Measurements from ENCODE around the gene OBP2B. TPM values are rescaled to one million over a fixed set of nuclear protein-coding genes. Genes with fewer than 3 reads are reported as not detected.

OBP2B gene
- polyA plus RNA-seq, 2 of the 4 experiments (the other 2 are of a cell fraction) = not detected

DNA sequence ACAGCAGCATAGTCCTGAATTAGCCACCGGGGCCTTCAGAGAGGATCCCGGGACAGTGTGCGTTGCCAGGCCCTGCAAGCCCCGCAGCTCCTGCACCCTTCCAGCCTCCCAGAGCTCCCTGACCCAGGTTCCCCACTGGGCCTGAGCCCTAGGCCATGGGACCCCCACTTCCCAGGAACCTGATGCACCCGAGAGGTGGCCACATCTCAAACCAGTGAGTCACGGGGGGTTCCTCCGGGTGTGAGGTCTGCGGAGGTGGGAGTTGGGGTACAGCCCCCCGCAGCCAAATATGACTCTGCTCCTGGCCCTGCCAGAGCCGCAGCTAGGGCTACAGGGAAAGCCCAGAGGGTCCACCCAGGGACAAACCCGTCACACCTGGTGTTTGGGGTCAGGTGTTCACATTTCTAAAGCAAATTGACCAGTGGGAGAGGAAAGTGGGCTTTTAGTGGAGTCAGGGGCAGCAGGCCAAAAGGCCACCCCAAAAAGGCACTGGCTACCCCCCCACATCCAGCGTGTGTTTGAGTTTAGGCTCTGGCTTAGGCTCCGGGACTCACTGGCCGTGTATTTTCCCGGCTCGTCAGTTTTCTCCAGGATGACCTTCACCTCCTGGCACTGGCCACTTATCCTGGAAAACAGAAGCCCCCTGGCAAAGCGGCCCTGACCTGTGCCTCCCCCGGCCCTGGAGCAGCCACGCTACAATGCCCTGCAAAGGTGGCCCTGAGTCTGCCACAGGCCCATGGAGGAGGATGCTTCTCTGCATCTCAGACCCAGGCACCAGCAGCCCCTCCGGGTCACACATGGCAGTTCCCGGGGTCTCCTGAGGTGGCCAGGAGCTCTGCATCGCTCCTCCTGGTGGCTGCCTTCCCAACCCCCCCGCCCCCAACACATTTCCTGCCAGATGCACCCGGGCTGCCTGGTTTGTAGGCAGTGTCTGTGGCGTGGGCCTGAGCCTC is 17.4 kb upstream of the OBP2B start:
- FAIRE-seq (no peak), DNase-seq (ENCODE audit: low read depth in 1 of 2, low spot score in 1 of 2) (no peak), ATAC-seq (no peak)
- 62% methylated on average over 16 of the region's 25 CpGs for WGBS (ENCODE audit: missing lambda C conversion rate)
- CTCF ChIA-PET = interaction anchor here (1.3 to 2.5 kb wide), 5 partner anchors 9 to 40 kb away, joined by 3 to 10 read pairs (median 4); no protein-coding TSS in a partner anchor
- no peak for TF ChIP-seq HOXB5 (CRISPR knock-in tag; IDR thresholded peaks at IDR 0.05)
- no peak for TF ChIP-seq EP300 (IDR thresholded peaks at IDR 0.05)
- Histone ChIP-seq H3K9me3 (0 out of 3 replicates have a peak, but pooled peaks cover 2% of the 10 kb centered on the region), H3K4me1 (no peaks in the 10 kb centered on the region), H3K4me2 (no peak overlapping the region), H3K4me3 (no peak overlapping the region), H3K27ac (no peak overlapping the region)
- POLR2A ChIA-PET = no interaction called here

DNA sequence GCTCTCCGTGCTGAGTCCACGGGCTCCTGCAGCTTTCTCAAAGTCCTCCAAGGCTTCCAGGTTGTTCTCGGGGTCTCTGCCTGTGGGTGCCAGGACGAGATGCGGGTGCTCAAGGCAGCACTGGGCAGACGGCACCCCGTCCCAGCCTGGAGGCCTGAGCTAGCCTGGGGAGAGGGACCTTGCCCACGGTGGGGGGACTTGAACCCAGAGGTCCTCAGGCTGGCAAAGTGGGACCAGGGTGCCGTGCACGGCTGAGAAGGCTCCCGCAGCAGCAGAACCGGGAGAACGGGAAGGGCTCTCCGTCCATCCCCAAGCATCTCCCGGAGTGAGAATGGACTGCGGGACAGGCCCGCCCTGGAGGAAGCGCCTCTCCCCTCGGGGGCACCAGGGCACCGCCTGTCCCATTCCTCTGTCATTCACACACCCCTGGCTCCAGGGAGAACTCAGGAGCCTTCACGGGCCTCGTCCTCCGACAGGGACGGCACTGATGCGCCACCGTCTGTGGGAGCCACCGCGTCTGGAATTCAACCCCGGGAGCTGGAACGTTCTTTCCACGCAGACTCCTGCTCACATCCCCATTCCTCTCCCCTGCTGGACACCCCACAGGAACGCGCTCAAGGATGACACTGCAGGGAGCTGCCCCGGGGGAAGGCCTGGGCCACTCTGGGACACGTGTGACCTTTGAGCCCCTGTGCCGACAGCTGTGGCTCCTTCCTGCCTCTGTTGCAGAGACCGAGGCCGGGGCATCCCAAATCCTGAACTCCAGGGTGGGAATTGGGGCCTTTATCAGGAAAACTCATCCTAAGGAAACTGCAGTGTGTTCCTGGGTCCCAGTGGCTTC is 16.3 kb upstream of the OBP2B start:
- POLR2A ChIA-PET = no interaction called here
- CTCF ChIA-PET = interaction anchor here (1.3 to 2.1 kb wide), 4 partner anchors 10 to 81 kb away, joined by 3 to 10 read pairs (median 4); no protein-coding TSS in a partner anchor
- no peak overlapping the region for H3K27ac ChIP-seq
- H3K4me3 ChIP-seq = no peak overlapping the region
- DNase-seq (ENCODE audit: low read depth in 1 of 2, low spot score in 1 of 2) = no peak
- H3K4me2 ChIP-seq = no peak overlapping the region
- TF ChIP-seq FOSL2 (IDR thresholded peaks at IDR 0.05) (no peak), FOSL2 (CRISPR knock-in tag; IDR thresholded peaks at IDR 0.05) (no peak), CHD2 (IDR thresholded peaks at IDR 0.05; ENCODE audit: low read length, partially characterized antibody) (no peak), ZSCAN20 (CRISPR knock-in tag; IDR thresholded peaks at IDR 0.05) (no peak), MAZ (IDR thresholded peaks at IDR 0.05; ENCODE audit: borderline replicate concordance, low read depth, low read length) (no peak), ESRRA (IDR thresholded peaks at IDR 0.05; ENCODE audit: borderline replicate concordance, low read length) (no peak)
- TF ChIP-seq, protein P1, sequence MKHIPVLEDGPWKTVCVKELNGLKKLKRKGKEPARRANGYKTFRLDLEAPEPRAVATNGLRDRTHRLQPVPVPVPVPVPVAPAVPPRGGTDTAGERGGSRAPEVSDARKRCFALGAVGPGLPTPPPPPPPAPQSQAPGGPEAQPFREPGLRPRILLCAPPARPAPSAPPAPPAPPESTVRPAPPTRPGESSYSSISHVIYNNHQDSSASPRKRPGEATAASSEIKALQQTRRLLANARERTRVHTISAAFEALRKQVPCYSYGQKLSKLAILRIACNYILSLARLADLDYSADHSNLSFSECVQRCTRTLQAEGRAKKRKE (CRISPR knock-in tag; IDR thresholded peaks at IDR 0.05; ENCODE audit: low read depth) = no peak
- H3K4me1 ChIP-seq = no peaks in the 10 kb centered on the region
- no peak for FAIRE-seq
- 57% methylated on average over 27 of the region's 38 CpGs for WGBS (ENCODE audit: missing lambda C conversion rate)
- 0 out of 3 replicates have a peak, but pooled peaks cover 2% of the 10 kb centered on the region for H3K9me3 ChIP-seq
- ATAC-seq = peak in 1 of 2 experiments; percentile 22; a peak in 2 of 6 replicates

DNA sequence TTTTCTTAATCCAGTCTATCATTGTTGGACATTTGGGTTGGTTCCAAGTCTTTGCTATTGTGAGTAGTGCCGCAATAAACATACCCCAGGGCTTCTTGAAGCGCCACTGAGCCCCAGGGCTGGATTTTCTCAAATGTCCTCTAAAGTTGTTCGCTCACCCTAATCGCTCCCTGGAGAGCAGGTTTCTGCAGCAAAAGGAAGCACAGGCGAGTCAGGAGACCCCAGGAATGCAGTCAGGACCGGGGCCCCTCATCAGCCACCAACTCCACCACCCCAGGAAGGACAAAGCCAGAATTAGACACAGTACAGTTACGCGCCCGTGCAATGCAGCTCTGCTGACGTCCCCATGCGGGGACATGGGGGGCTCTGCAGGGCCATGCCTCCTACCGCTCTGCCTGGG is 15.7 kb upstream of the OBP2B start:
- DNase-seq (ENCODE audit: low read depth in 1 of 2, low spot score in 1 of 2) (no peak), FAIRE-seq (no peak), ATAC-seq (no peak)
- Histone ChIP-seq H3K9me3 (no peaks in the 10 kb centered on the region), H3K4me3 (no peak overlapping the region), H3K4me2 (no peak overlapping the region), H3K4me1 (no peaks in the 10 kb centered on the region), H3K27ac (no peak overlapping the region)
- WGBS (ENCODE audit: missing lambda C conversion rate) = 52% methylated on average over 6 of the region's 12 CpGs
- ChIA-PET CTCF (interaction anchor here (1.3 to 2.1 kb wide), 3 partner anchors 12 to 82 kb away, joined by 3 to 10 read pairs (median 4); no protein-coding TSS in a partner anchor), POLR2A (no interaction called here)
- TF ChIP-seq, protein P2, sequence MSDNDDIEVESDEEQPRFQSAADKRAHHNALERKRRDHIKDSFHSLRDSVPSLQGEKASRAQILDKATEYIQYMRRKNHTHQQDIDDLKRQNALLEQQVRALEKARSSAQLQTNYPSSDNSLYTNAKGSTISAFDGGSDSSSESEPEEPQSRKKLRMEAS (IDR thresholded peaks at IDR 0.05) = no peak
- TF ChIP-seq RARB (CRISPR knock-in tag; IDR thresholded peaks at IDR 0.05) (no peak), MAFK (IDR thresholded peaks at IDR 0.05; ENCODE audit: partially characterized antibody) (no peak), ZSCAN20 (CRISPR knock-in tag; IDR thresholded peaks at IDR 0.05) (no peak), POLR2AphosphoS2 (conservative IDR thresholded peaks at IDR 0.05; ENCODE audit: low read length) (no peak), GATA3 (IDR thresholded peaks at IDR 0.05; ENCODE audit: borderline replicate concordance) (no peak), SMC3 (IDR thresholded peaks at IDR 0.05) (no peak), NR3C1 (IDR thresholded peaks at IDR 0.05) (no peak), MYC (IDR thresholded peaks at IDR 0.05; ENCODE audit: borderline replicate concordance, low read length) (no peak), CHD2 (IDR thresholded peaks at IDR 0.05; ENCODE audit: low read length, partially characterized antibody) (no peak), ESRRA (IDR thresholded peaks at IDR 0.05; ENCODE audit: borderline replicate concordance, low read length) (no peak), RAD21 (conservative IDR thresholded peaks at IDR 0.05 in 1 of 2, IDR thresholded peaks at IDR 0.05 in 1 of 2) (no peak), NFE2L2 (conservative IDR thresholded peaks at IDR 0.05; ENCODE audit: low read length) (no peak)
- TF ChIP-seq, protein P3, sequence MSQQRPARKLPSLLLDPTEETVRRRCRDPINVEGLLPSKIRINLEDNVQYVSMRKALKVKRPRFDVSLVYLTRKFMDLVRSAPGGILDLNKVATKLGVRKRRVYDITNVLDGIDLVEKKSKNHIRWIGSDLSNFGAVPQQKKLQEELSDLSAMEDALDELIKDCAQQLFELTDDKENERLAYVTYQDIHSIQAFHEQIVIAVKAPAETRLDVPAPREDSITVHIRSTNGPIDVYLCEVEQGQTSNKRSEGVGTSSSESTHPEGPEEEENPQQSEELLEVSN (IDR thresholded peaks at IDR 0.05; ENCODE audit: borderline replicate concordance, low read depth) = no peak
- TF ChIP-seq, protein P4, sequence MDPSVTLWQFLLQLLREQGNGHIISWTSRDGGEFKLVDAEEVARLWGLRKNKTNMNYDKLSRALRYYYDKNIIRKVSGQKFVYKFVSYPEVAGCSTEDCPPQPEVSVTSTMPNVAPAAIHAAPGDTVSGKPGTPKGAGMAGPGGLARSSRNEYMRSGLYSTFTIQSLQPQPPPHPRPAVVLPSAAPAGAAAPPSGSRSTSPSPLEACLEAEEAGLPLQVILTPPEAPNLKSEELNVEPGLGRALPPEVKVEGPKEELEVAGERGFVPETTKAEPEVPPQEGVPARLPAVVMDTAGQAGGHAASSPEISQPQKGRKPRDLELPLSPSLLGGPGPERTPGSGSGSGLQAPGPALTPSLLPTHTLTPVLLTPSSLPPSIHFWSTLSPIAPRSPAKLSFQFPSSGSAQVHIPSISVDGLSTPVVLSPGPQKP (IDR thresholded peaks at IDR 0.05; ENCODE audit: low read depth, low read length) = no peak
- TF ChIP-seq, protein P5, sequence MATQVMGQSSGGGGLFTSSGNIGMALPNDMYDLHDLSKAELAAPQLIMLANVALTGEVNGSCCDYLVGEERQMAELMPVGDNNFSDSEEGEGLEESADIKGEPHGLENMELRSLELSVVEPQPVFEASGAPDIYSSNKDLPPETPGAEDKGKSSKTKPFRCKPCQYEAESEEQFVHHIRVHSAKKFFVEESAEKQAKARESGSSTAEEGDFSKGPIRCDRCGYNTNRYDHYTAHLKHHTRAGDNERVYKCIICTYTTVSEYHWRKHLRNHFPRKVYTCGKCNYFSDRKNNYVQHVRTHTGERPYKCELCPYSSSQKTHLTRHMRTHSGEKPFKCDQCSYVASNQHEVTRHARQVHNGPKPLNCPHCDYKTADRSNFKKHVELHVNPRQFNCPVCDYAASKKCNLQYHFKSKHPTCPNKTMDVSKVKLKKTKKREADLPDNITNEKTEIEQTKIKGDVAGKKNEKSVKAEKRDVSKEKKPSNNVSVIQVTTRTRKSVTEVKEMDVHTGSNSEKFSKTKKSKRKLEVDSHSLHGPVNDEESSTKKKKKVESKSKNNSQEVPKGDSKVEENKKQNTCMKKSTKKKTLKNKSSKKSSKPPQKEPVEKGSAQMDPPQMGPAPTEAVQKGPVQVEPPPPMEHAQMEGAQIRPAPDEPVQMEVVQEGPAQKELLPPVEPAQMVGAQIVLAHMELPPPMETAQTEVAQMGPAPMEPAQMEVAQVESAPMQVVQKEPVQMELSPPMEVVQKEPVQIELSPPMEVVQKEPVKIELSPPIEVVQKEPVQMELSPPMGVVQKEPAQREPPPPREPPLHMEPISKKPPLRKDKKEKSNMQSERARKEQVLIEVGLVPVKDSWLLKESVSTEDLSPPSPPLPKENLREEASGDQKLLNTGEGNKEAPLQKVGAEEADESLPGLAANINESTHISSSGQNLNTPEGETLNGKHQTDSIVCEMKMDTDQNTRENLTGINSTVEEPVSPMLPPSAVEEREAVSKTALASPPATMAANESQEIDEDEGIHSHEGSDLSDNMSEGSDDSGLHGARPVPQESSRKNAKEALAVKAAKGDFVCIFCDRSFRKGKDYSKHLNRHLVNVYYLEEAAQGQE (IDR thresholded peaks at IDR 0.05) = no peak
